Liver (tissue), 3 donors: Measurements from ENCODE around the gene MAPK8IP3.

Experiments
- ATF3 ChIP-seq: IDR thresholded peaks from 2 replicates; pipeline ENCODE4 v1.6.1; 2016; ENCODE audit warnings: antibody characterized with exemption
- CTCF ChIP-seq: fragments of 150-350 bp; IDR thresholded peaks from 2 replicates; pipeline ENCODE4 v1.5.1; 2017; ENCODE audit warnings: improper control_type of control experiment, low read depth, low read length; ENCODE audit not compliant: missing input control
- EGR1 ChIP-seq, 2 donors: IDR thresholded peaks; 2 replicates each; pipeline ENCODE4 v1.6.1; 2016 to 2018; ENCODE audit warnings: antibody characterized with exemption in 2 of 2, low read depth in 2 of 2
- GABPA ChIP-seq, 2 donors: IDR thresholded peaks in 1 of 2; conservative IDR thresholded peaks in 1 of 2; 2 replicates each; pipeline ENCODE4 v1.6.1; 2016; ENCODE audit warnings: antibody characterized with exemption in 2 of 2, mild to moderate bottlenecking in 1 of 2, moderate library complexity in 1 of 2
- HNF4A ChIP-seq, 2 donors: conservative IDR thresholded peaks; 2 replicates each; pipeline ENCODE4 v1.6.1; 2016; ENCODE audit warnings: antibody characterized with exemption in 2 of 2, mild to moderate bottlenecking in 2 of 2
- MAX ChIP-seq: IDR thresholded peaks from 2 replicates; pipeline ENCODE4 v1.6.1; 2016; ENCODE audit warnings: antibody characterized with exemption
- NR2F2 ChIP-seq: IDR thresholded peaks from 2 replicates; pipeline ENCODE4 v1.6.1; 2016; ENCODE audit warnings: antibody characterized with exemption
- RAD21 ChIP-seq, 2 donors: IDR thresholded peaks; 2 replicates each; pipeline ENCODE4 v1.6.1; 2016; ENCODE audit warnings: antibody characterized with exemption in 2 of 2, mild to moderate bottlenecking in 2 of 2
- RXRA ChIP-seq, 2 donors: IDR thresholded peaks; 2 replicates each; pipeline ENCODE4 v1.6.1; 2017 to 2018; ENCODE audit warnings: antibody characterized with exemption in 2 of 2, mild to moderate bottlenecking in 1 of 2
- SP1 ChIP-seq: IDR thresholded peaks from 2 replicates; pipeline ENCODE4 v1.6.1; 2018; ENCODE audit warnings: antibody characterized with exemption, mild to moderate bottlenecking
- TAF1 ChIP-seq: conservative IDR thresholded peaks from 2 replicates; pipeline ENCODE4 v1.6.1; 2016; ENCODE audit warnings: antibody characterized with exemption, mild to moderate bottlenecking
- ZBTB33 ChIP-seq: IDR thresholded peaks from 2 replicates; pipeline ENCODE4 v1.6.1; 2016; ENCODE audit warnings: antibody characterized with exemption
- donor health status: healthy.
- donor health status: healthy.

GRCh38 chr16:1726661-1727502 lies 20.9 kb downstream of the MAPK8IP3 start:
- TF ChIP-seq CTCF (no peak), EGR1 (IDR thresholded peaks at IDR 0.05; ENCODE audit: low read depth in 2 of 2) (no peak), GABPA (IDR thresholded peaks at IDR 0.05 in 1 of 2, conservative IDR thresholded peaks at IDR 0.05 in 1 of 2) (no peak), TAF1 (no peak), MAX (no peak), ZBTB33 (no peak), RXRA (IDR thresholded peaks at IDR 0.05) (no peak), NR2F2 (no peak), HNF4A (conservative IDR thresholded peaks at IDR 0.05) (no peak), SP1 (no peak), RAD21 (IDR thresholded peaks at IDR 0.05) (no peak), ATF3 (no peak)
